Vagina (tissue), 2 donors: ENCODE data around the gene GDI1.

Experiments
- CTCF ChIP-seq, 3 experiments: fragments of 450-650 bp in 2 of 3; fragments of 200-600 bp in 1 of 3; sonication (generic) in 1 of 3; IDR thresholded peaks; one replicate each; pipeline ENCODE4 v1.5.1; 2017 to 2019; ENCODE audit warnings: antibody characterized with exemption in 3 of 3, mild to moderate bottlenecking in 2 of 3, moderate library complexity in 2 of 3
- POLR2A ChIP-seq, 2 donors: fragments of 450-650 bp; IDR thresholded peaks; one replicate each; pipeline ENCODE4 v1.6.1; 2017; ENCODE audit warnings: antibody characterized with exemption in 2 of 2, mild to moderate bottlenecking in 2 of 2, moderate library complexity in 2 of 2
- POLR2AphosphoS5 ChIP-seq, 2 donors: sonication (generic); formaldehyde crosslinking; IDR thresholded peaks; one replicate each; pipeline ENCODE4 v1.9.0; 2017; ENCODE audit warnings: antibody characterized with exemption in 2 of 2, mild to moderate bottlenecking in 2 of 2, low read depth in 1 of 2; ENCODE audit not compliant: insufficient read depth in 1 of 2

GRCh38 chrX:154445776-154446175 lies 8.8 kb downstream of the GDI1 start:
- TF ChIP-seq CTCF (IDR thresholded peaks at IDR 0.05), result no peak
- no peak for TF ChIP-seq POLR2A (IDR thresholded peaks at IDR 0.05)
- no peak for TF ChIP-seq POLR2AphosphoS5 (IDR thresholded peaks at IDR 0.05; ENCODE audit: insufficient read depth in 1 of 2, low read depth in 1 of 2)
